HG02763 (cell line): ENCODE measurements around the gene DUS1L.

ENCODE experiments used
- ATAC-seq: cut with Tn5 transposase; IDR thresholded peaks from one replicate; pipeline ENCODE4 v1.9.1; 2021; ENCODE audit warnings: mild to moderate bottlenecking, moderate library complexity; ENCODE audit not compliant: unreplicated experiment

Gene DUS1L

GRCh38 chr17:82101301-82101715 is 35.7 kb upstream of the DUS1L start:
- no peak for ATAC-seq

GRCh38 chr17:82100502-82101298 is 35.1 kb upstream of the DUS1L start:
- no peak for ATAC-seq

- peak; percentile 6 for ATAC-seq
These were observed 33.5 kb upstream of the DUS1L start for GRCh38 chr17:82098939-82099763.

GRCh38 chr17:82098169-82098938 is 32.8 kb upstream of the DUS1L start, which contains the start of gene FASN:
TSS of gene FASN (minus strand) at chr17:82098236. CDS start at chr17:82096445, 1,791 bp downstream.
- ATAC-seq, result peak; percentile 64

GRCh38 chr17:82097919-82098168 is 32.2 kb upstream of the DUS1L start:
- ATAC-seq, result no peak

- peak; percentile 2 for ATAC-seq
These were observed 31.7 kb upstream of the DUS1L start for GRCh38 chr17:82097184-82097918.

GRCh38 chr17:82096709-82097183 is 31.1 kb upstream of the DUS1L start:
- no peak for ATAC-seq

- ATAC-seq, result no peak
These were observed 30.4 kb upstream of the DUS1L start for GRCh38 chr17:82095777-82096708.

GRCh38 chr17:82094931-82095776 is 29.6 kb upstream of the DUS1L start:
- no peak for ATAC-seq

- no peak for ATAC-seq
These were observed 27.6 kb upstream of the DUS1L start for GRCh38 chr17:82092995-82093751.

GRCh38 chr17:82092628-82092994 is 27.0 kb upstream of the DUS1L start:
- no peak for ATAC-seq

GRCh38 chr17:82092094-82092586 is 26.5 kb upstream of the DUS1L start:
- no peak for ATAC-seq

- no peak for ATAC-seq
These were observed 25.9 kb upstream of the DUS1L start for GRCh38 chr17:82091264-82092066.

- no peak for ATAC-seq
These were observed 25.1 kb upstream of the DUS1L start for GRCh38 chr17:82090549-82091263.

GRCh38 chr17:82089723-82090548 is 24.3 kb upstream of the DUS1L start:
- no peak for ATAC-seq
